Stimulated activated CD8-positive, alpha-beta memory T cell treated with anti-CD3 and anti-CD28 coated beads, Interleukin-4, amount 100 ng/mL, for 4 hours (primary cell): Measurements from ENCODE around the gene GALNT16.
"Not testable (repeated sequence)": the region's sequence is repeated elsewhere in the genome, so short reads cannot be mapped to it uniquely, and the experiment has no call there.

ENCODE experiments used
- DNase-seq, 2 donors: peaks; one replicate each; pipeline ENCODE4 v3.0.0-alpha.2; 2020; ENCODE audit warnings: low read depth in 2 of 2, low spot score in 1 of 2

GALNT16 gene

DNA sequence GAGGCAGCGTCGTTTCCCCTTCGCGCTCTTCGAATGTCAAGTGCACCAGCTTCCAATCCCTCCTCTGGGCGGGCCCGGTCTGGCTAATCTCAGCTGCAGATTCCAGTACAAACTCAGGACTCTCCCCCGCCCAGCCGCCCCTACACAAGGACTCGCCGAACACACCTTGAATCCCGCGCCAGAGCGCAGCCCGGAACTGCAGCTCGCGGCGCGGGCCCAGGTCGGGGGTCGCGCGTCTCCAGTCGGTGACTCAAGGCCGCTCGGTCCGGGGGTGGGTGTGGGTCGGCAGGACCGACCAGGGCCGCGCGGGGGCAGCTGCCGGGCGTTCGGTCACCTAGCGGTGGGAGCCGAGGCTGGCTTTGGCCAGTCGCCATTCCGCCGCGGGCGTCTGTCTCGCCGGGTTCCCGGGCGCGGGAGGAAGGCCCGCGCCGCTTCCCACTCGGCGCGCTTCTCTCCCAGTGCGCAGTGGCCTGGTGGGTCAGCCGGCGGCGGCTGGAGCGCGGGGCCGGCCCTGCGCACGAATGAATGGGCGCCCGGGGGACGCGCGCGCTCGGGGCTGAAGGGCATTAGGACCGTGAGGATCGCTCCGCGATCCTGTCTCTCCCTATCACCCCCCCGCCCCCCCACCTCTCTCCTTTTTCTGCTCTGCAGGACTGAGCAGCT lies at the start of gene GALNT16:
TSS of gene GALNT16 (plus strand) at position 632 of the 663 bp plus-strand sequence. CDS start 133 bp downstream, outside the sequence.
- DNase-seq = no peak

DNA sequence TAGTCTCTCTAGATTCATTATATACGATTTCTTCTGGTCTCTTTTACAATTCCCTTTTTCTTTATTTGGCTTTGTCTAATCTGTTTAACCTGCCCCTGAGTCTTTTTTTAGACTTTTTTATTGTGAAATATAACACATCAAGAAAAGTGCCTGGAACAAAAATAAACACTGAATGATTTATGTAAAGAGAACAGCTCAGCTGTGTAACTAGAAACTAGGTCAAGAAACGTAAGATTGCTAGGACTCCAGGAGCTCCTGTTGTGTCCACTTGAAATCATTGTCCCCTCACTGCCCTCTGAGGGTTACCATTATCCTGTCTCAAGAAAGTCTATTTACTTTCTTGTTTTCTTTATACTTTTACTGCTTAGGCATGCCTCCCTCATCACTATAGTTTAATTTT lies 45.6 kb upstream of the GALNT16 start:
- no peak for DNase-seq

DNA sequence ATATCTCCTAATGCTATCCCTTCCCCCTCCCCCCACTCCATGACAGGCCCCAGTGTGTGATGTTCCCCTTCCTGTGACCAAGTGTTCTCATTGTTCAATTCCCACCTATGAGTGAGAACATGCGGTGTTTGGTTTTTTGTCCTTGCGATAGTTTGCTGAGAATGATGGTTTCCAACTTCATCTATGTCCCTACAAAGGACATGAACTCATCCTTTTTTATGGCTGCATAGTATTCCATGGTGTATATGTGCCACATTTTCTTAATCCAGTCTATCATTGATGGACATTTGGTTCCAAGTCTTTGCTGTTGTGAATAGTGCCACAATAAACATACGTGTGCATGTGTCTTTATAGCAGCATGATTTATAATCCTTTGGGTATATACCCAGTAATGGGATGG lies 42.3 kb upstream of the GALNT16 start:
- DNase-seq = not testable (repeated sequence)

DNA sequence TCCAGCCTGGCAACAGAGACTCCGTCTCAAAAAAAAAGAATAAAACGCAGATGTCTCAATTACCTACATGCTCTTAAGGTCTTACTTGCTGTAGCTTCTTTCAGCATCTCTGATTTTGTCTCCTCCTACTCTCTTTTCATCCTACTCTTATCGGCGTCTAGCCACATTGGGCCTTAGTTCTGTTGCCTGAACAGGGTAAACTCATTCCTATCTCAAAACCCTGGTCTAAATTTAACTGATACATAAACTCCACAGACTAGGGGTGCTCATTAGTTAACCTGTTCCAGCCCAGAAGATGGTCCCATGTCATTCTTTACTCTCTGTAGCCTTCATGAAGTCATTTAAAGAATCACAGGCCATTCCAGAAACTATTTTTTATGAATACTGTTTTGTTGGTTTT lies 35.0 kb upstream of the GALNT16 start:
- no peak for DNase-seq

DNA sequence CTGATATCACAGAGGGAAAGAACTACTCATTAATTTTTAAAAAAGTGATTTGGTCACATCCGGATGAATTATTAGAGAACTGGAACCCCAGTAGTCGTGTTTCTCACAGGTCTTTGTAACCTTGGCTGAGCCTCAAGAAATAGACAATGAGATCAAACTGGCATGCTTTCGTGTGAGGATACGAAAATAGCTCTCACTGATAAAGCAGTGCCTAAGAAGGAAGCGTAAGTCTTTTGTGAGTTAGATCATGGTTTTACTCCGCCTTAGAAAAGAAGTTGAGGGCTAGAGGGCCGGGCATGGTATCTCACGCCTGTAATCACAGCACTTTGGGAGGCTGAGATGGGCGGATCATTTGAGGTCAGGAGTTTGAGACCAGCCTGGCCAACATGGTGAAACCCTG lies 33.8 kb upstream of the GALNT16 start:
- DNase-seq = no peak

DNA sequence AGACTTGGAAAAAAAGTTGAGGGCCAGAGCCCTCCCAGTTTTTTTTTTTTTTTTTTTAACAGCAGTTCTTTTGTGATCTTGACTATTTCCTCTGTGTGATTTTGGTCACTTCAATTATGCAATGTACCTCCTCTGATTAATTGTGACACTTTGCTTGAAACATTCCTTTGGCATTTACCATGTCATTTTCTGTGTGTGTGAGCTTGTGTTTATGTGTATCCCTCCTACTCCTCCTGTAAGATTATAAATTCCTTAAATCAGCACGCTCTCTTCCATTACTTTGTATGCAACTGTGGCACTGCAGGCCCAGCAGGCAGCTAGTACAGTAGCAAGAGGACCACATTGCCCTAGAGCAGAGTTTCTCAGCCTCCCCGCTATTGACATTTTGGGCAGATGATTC lies 33.2 kb upstream of the GALNT16 start:
- no peak for DNase-seq

DNA sequence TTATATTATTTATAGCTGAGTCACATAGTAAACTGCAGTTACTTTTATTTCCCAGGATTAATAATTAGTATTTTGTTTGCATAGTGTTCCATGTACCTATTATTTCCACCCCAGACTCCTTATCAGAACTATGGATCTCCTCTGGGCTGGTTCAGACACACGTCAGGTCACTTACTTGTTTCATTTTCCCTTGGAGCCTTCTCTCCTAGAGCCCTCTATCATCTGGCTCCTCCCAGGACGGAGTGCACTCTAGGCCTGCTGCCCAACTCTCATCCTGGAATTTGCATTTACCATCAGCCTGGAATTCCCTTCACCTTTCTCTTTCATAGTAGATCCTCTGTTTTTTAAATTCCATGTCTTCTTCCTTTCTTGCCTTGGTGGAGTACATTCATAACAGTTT lies 28.5 kb upstream of the GALNT16 start:
- DNase-seq = no peak

DNA sequence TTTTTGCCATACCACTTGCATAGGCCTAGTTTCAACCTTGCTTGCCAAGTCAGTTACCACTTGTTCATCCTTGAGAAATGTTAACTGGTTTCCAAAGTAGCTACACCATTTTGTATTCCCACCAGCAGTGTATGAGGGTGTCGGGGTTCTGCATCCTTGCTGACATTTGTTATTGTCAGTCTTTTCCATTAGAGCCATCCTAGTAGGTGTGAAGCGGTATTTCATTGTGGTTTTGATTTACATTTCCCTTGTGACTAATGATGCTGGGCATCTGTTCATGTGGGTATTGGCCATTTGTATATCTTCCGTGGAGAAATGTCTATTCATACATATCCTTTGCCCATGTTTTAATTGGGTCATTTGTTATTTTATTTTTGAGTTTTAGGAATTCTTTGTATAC lies 27.6 kb upstream of the GALNT16 start:
- no peak for DNase-seq

DNA sequence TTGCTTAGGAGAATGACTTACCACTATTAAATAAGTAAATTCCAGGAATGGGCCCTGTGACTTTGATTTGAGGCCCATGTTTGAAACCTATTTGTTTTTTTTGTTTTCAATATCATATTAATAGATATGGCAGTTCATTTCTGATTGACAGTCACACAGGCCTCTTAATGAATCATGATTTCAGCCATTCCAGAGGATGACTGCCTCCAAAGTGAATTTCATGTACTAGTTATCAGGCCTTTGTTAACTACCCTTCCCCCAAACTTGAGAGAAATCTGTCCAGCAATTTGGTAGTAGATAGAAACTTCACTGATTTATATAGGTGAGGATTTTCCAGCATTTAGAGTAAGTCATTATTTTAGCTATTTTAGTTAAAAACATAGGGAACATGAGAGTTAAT lies 25.9 kb upstream of the GALNT16 start:
- no peak for DNase-seq

DNA sequence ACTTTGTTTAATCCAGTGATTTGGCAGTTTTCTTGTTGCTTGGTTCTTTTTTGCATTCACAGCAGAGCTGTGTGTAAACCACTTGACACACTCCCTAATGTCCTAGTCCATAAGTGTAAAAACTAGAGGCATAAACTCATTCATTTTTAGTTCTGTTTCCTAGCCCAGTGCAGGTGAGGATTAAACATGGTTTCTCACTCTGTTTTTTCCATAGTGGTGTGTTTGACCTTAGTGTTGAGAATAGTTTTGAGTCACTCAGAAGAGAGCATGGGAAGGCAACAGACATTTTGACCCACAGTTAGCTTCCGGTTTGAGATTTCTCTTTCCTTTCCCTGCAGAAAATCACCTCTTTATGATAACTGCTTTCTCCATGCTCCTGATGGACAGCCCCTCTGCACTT lies 24.2 kb upstream of the GALNT16 start:
- DNase-seq = no peak

DNA sequence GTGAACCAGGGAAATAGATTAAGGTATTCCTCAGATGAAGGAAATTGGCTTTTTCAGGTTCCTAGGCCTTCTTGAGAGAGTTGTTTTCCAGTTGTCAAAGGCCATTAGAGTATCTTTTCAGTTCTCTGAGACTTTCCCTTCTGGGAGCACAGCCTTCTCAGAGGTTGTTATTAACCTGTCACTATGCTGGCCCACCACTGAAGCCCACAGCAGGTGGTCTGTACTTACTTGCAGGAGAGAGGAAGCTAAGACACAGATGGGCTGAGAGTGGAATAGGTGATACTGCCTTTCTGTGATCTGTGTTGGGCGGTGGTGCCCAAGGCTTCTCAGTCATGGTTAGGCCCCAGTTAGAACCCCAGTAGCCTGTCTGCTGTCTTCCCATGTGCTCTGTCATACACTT lies 22.8 kb upstream of the GALNT16 start:
- DNase-seq = no peak

DNA sequence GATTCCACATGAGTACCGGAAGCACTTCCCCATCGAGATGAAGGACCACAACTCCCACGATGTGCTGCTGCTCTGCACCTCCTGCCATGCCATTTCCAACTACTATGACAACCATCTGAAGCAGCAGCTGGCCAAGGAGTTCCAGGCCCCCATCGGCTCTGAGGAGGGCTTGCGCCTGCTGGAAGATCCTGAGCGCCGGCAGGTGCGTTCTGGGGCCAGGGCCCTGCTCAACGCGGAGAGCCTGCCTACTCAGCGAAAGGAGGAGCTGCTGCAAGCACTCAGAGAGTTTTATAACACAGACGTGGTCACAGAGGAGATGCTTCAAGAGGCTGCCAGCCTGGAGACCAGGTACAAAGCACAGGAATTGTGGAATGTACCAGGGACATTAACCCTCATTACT lies 22.4 kb upstream of the GALNT16 start:
- no peak for DNase-seq

DNA sequence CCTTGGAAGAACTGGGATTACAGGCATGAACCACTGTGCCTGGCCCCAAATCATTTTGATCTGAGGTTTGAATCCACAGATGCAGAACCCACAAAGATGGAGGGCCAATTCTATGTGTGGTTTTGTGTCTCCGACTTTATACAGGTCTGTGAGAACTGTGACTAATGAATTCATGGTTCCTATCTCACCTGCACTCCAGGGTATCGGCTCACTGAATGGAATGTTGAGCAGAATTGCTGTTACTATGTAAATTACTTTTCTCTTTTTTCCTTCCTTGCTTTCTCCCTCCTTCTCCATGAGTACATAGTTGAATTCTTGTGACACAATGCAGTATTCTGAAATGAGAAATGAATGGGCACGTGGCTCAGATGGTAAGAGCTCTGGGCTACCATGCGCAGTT lies 21.1 kb upstream of the GALNT16 start:
- DNase-seq = no peak

DNA sequence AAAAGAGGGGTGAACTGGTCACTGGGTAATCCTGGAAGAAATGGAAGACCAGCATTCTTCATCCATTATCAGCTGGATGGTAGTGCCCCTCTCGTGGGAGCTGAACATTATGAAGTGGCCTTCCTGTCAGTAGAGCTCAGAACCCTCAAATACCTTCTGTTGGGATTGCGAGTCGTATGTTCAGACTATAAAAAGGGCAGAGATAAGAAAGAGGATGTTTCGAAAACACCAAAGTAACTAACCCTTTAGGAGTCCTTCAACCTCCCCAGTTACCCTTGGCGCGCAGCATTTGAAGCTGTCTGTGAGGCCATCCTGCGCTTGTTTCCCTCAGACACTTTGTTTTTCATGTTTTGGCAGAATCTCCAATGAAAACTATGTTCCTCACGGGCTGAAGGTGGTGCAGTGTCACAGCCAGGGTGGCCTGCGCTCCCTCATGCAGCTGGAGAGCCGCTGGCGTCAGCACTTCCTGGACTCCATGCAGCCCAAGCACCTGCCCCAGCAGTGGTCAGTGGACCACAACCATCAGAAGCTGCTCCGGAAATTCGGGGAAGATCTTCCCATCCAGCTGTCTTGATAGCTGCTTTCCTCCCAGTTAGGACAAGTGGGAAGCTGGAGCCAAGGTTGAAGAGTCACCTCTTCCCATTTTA lies 19.3 kb upstream of the GALNT16 start:
- no peak for DNase-seq

DNA sequence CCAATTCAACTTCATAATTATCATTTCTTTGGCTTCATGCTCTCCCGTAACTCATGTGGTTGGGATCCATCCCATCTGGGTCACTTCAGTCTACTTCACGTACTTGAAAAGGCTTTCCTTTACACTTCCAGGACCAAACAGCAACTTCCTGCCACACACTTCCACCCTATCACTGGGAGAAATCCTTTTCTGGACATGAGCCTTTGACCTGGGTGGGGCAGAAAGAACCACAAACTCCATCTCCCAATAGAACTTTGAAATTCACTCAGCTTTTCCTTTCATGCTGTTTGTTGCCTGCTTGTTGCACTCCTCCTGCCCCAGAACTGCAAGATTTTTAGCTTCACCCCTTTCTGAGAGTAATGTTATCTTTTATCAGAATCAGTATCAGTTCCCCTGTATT lies 18.4 kb upstream of the GALNT16 start:
- no peak for DNase-seq

DNA sequence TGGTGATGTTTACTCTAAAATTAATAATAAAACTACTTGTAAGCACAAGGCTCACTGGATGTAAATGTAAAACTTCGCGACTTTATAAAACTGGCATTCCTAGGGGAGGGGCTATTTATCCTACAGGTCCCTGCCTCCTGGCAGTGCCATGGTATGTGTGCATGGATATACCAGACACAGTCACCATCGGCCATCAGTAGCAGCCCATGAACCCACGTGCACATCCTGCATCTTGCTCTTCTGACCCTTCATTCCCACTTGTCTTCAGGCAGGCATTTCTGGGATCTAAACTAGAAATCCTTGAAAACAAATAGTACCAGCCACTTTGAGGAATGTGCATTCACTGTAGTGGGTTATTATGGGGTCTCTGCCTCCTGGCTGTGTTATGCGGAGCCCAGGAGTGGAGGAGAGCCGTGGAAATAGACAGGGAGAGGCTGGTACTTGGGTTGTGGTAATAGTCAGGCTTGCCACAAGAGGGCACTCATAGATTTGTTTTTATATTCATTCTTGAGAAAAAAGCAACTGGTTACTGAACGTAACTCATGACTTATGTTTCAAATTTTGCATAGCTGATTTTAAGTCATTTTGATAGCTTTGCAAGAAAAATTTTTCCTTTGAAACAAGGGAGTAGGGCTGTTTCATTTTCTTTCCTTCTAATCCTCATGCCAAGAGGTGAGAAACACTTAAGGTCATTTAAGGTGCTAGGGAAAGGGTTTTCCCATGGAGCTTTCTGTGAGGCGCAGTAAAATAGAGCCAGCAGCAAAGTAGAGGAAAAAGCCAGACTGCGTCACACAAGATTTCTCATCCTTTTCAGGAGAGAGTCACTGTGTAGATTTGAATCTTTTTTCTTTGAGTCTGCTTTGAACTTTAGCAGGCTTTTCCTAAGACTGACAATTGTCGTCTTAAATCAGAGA lies 17.4 kb upstream of the GALNT16 start:
- peak in 1 of 2 donors; percentile 10 for DNase-seq

DNA sequence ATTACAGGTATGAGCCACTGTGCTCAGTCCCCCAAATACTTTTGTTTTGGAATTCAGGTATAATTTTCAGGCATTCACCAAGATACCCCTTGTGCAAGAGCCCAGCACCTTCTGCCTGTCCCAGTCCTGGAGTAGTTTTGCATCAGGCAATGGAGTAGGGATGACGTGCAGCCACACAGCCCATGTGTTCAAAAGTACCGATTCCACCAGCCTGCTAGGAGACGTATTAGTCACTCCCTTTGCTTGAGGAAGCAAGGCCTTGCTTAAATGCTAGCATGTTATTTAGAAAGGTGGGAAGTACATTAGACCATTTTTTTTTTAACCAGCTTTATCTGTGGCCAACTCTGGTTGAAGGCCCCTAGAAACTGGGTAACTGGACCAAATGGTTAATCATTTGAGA lies 15.0 kb upstream of the GALNT16 start:
- no peak for DNase-seq

DNA sequence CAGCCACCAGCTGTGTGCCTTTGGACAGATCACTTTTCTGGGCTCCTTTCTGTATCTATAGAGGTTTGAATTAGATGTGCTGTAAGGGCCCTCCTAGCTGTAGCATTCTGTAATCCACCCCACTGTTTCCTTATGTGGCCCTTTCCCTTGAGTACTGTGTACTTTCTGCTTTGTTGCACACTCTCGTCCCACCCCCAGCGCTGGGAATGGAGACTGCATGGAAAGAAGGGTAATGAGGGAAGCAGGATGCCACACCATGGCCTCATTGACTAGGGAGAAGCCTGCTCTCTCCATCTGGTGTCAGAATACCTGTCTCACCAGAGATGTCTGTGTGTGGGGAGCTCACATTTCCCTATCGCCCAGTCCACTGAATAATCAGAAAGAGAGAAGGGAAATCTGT lies 13.6 kb upstream of the GALNT16 start:
- no peak for DNase-seq

DNA sequence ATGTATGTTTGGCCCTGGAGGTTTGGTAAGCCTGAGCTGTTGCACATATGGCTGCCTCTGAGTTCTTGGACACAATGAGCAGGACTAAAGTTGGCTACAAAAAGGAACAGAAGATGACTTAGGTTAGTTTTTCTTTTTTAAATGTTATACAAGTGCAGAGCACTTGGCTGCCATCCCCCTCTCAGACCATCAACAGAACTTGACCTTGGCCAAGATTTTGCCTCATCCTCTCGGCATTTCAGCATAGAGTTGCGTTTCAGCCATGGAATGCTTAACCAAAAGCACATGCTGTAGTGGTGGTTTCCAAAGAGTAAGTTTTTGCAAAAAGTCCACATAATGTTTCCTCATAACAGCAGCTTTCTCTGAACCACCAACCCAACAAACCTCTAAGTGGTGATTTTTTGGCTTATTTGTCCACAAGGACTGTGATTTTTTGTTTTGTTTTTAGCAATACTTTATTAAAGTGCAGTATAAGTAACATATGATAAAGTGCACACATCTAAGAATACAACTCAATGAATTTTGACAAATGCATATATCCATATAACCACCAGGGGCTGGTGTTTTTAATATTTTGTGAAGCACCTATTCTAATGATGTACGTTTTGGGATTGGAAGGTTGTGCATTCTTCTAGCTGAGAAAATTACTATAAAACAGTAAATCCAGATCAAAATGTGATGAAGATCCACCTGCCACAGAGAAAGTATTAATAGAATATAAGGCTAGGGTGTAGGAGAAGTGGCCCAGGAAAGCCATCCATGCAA lies 12.1 kb upstream of the GALNT16 start:
- no peak for DNase-seq

DNA sequence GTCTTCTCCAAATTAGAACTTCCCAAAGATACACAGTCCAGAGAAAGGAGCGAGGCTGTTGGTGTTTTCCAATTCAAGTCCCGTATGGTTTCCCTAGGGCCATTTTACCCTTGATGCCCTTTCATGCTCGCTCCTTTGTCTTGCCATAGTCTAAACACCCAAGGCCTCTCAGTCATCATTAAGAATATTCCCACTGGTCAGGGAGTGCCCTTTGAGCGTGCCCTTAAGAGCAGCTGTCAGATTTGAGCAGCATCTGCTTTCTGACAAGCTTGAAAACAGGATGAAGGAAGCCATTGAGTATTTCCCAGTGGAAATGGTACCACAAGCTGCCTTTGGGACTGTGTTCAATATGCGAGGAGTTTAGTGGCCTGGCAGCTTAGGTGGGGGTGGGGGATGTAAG lies 10.4 kb upstream of the GALNT16 start:
- no peak for DNase-seq

DNA sequence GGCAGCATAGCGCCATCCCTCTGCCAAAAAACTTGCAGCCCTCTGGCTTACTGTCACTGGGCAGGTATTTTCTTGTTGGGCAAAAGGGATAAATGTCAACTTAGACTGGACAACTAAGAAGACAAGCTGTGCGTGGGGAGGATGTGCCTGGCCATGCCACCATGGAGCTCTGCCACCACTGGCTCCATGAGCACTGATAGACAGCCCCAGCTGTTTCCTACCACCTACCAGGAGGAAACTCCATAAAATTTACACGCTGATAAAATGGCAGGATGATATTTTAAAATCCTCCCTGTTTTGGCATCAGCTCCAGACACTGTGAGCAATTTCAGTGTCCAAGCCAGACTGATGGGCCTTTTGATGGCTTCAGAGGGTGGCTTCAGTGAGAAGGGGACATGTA lies 7.1 kb upstream of the GALNT16 start:
- no peak for DNase-seq
